HG02885 (cell line): Measurements from ENCODE around the gene AKAP13.

Experiments used
- ATAC-seq: cut with Tn5 transposase; IDR thresholded peaks from one replicate; pipeline ENCODE4 v1.9.1; 2021; ENCODE audit warnings: mild to moderate bottlenecking; ENCODE audit not compliant: unreplicated experiment, poor library complexity

The AKAP13 gene

GRCh38 chr15:85381850-85382751 is 1.7 kb downstream of the AKAP13 start:
- ATAC-seq, result no peak

DNA sequence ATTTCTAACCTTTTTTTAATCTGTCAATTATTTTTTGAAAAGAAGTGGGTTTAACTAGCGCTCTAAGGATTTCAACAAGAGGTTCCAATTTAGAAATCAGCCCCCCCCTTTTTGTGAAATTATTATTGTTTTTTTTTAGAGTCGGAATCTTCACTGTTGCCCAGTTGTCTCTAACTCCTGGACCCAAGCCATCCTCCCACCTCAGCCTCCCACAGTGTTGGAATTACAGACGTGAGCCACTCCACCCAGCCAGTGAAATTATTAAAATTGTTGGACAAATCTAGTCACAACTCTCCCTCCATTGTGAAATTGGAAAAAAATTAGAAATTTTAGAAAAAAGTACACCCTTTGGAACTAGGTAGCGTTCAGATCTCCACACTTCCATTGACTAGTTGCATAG is 2.5 kb downstream of the AKAP13 start:
- no peak for ATAC-seq

DNA sequence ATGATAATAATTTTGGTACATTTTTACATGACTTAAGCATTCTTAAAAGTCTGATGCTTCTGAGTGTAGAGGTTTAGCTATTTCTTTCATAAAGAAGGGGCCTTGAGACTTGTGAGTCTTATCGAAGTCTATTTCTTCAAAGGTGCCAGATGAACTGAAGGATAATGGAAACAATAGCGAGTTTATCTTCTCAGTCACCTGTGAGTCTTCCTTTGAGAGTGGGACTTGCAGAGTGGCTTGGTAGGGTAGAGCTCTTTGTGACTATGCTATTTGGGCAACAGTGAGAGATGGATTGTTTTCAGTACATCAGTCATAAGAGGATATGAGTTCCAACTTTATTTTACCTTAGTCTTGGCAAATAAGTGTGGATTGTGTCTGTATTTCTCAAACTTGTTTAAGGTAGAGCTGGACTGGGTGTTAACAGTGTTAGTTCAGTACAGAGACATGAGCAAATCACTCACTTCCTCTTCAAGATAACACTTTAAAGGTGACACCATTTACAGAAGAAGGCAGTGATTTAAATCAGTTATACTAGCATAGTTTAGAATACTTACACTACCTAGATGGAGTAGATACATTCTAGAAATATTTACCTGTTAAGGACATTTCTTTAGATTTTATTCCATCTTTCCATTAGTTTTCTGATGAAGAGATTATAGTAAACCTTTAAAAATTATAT is 3.2 kb downstream of the AKAP13 start:
- no peak for ATAC-seq

GRCh38 chr15:85386261-85386660 is 5.9 kb downstream of the AKAP13 start:
- ATAC-seq, result no peak

DNA sequence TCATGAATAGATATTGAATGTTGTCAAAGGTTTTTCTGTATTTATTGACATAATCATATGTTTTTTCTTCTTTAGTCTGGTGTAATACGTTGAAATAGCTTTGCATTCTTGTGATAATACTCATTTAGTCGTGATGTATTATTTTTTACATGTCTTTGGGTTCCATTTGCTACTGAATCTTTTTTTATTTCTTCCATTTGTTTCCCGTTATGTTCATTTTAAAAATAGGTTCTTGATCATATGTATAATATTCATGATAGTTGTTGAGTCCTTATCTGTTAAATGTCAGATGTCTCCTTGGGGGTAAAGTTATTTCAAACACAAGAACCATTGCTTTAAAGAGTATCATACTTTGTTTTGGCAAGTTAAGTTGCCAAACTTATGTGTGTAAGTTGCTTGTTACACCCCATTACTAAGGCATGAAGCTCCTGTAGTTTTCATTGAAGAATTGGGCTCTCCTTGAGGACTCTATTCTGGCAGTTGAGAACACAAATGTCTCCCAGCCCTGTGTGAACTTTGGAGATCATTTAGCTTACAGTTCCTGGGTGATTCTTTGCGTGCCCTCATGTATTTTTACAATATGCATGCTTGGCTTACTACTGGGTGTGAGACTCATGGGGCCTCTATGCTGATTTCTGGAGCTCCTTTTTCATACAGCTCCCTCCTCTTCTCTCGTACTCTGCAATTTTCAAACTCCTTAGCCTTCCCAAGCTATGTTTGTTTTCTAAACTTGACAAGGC is 8.3 kb downstream of the AKAP13 start:
- no peak for ATAC-seq

DNA sequence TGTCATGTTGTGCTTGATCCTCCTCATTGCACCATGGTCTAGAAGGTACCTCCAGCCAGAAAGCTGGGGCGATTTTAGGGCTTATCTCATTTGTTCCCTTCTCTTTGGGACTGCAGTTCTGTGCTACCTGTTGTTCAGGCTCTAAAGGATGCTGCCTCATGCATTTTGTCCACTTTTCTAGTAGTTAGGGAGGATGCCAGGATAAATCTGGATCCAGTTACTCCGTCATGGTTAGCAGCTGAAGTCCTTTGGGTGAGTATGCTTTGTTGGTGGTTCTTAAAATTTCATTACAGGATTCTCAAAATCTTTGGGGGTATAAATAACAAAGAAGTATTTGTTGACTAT is 8.9 kb downstream of the AKAP13 start:
- no peak for ATAC-seq

DNA sequence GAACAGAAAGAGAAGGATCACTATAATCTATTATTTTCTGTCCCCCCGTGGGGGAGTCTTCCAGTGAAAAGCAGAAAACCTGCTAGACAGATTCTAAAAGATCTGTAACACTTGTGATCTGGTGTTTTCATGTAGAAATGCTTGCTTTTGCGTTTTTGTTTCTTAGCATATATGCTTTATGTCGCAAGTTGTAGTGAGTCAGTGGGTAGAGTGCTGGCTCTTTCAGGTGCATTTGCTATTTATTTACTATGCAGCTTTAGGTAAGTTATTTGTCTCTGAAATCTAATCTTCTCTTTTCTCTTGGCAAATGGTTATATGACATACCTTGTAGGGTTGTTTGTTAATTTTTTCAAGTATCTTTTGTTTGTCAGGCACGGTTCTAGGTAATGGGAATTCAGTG is 9.4 kb downstream of the AKAP13 start:
- ATAC-seq, result no peak

DNA sequence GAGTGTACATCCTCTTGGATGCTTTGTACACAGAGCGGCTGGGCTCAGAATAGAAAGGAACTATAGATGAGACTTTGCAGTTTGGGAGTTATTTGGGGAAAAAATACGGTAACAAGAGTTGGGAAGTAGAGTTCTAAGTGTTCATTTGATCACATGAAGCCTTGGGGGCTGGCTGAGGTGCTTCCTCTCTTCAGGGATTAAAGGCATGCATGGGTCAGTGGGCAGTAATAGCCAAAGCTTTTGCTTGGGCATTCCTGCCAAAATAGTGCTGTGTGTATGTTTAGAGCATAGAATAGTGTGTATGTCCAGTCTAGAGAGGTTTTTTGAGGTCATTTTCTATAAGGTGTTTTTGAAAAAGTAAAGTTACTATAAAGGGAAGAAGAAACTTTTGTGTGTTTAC is 12.8 kb downstream of the AKAP13 start:
- ATAC-seq, result no peak

GRCh38 chr15:85394554-85395333 is 14.3 kb downstream of the AKAP13 start:
- no peak for ATAC-seq

DNA sequence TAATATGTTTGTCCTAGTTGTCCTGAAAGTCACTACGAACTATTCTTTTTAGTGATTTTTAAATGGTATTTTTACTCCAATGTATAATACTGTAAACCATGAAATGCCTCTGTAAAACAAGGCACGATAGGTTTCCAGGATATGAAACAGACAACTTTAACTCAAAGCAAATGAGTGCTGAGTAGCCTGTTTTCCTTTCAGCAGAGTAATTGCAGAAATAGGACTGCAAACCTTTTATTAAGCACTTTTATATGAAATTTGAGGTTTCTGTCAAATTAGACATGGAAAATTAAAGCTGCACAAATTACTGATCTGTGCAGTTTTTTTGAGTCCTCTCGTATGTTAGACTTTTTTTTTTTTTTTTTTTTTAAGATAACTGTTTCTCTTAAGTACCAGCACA is 16.2 kb downstream of the AKAP13 start:
- ATAC-seq, result no peak

- no peak for ATAC-seq
Observed at GRCh38 chr15:85397151-85397550, 16.7 kb downstream of the AKAP13 start.

- ATAC-seq, result no peak
Observed at GRCh38 chr15:85397926-85398325, 17.5 kb downstream of the AKAP13 start.

GRCh38 chr15:85398822-85399221 is 18.4 kb downstream of the AKAP13 start:
- ATAC-seq, result no peak

DNA sequence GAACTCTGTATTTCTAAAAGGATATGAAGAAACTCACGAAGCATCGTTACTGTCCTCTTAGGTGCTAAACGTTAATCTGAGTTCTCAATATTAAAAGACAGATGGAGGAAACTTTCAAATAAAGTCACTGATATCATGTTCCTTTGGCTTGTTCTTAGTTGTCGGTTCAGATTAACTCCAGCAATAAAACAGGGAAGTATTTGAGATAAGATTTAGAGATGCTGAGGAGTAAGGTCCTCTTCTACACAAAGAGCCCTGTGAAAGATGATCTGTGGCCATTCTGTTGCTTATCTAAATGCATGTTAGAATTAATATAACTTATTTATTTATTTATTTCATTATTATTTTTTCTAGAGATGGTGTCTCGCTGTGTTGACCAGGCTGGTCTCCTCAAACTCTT is 19.2 kb downstream of the AKAP13 start:
- ATAC-seq, result no peak

DNA sequence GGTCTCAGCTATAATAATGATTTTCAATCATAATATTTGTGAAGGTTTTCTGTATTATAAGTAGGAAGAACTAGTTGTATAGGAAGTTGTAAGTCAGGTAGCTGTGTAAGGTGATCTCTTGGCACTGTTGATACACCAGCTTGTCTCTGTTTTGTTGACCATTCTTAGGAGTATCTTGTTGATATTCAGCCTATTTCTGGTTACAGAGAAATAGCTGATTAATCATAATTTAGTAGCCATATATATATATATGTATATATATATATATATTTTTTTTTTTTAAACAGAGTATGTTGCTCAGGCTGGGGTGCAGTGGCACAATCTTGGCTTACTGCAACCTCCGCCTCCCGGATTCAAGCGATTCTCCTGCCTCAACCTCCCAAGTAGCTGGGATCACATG is 20.2 kb downstream of the AKAP13 start:
- ATAC-seq, result no peak

GRCh38 chr15:85401108-85401774 is 20.8 kb downstream of the AKAP13 start:
- peak; percentile 73 for ATAC-seq

- ATAC-seq, result no peak
Observed at GRCh38 chr15:85402195-85402881, 21.9 kb downstream of the AKAP13 start.

DNA sequence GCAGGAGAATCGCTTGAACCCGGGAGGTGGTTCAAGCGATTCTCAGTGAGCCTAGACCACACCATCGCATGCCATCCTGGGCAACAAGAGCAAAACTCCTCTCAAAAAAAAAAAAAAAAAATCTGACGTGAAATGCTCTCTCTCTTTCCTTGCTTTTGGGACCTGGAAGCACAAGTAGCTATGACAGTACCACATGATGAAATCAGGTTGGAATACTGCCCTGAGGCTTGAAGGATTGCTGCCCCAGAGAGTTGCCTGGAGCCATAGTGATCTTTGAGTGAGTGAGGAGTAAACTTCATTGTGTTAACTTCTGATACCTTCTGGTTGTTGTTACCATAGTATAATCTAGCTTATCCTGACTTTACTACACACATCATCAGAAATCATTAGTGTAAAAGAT is 23.3 kb downstream of the AKAP13 start:
- no peak for ATAC-seq

DNA sequence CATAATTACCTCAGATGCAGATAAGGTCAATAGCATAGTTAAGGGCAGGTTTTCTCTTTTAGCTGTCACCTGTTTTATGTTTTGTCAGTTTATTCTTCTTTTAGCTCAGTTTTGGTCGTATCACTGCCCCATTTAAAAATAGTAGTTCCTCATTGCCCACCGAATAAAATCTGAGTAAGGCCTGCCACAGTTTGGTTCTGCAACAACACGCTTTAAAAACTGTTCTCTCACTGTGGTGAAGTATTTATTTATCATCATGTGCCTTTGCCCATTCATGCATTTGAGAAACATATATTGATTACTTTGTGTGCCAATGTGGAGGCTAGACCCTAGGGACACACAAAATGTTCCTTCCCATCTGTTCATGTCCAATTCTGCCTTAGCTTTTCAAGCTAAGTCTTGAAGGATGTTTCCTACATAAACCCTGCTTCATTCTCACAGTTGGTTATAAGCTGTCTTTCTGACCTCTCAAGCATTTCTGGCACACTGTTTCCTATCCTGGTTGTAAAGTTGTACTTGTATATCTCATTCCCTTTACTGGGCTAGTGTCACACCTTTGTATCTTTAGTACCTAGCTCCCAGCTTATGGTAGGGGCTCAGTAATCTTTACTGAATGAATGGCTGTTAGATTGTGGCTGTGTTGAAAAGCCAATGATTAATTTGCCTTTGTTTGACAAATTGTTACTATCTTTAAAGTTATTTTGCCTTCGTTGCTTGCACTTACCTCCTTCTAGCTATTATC is 23.9 kb downstream of the AKAP13 start:
- no peak for ATAC-seq
